Parathyroid adenoma (tissue), 2 donors: Measurements from ENCODE around the gene ZNF625.

Source experiments
- H2AFZ ChIP-seq: fragments of 300-600 bp; sonication (generic); one replicate; pipeline ENCODE4 v1.7.0; 2017; ENCODE audit warnings: antibody characterized with exemption, mild to moderate bottlenecking
- H3K27ac ChIP-seq: fragments of 300-600 bp; sonication (generic); one replicate; pipeline ENCODE4 v1.7.0; 2017
- H3K27me3 ChIP-seq: fragments of 300-600 bp; sonication (generic); one replicate; pipeline ENCODE4 v1.7.0; 2017; ENCODE audit warnings: low read length; ENCODE audit not compliant: control insufficient read depth, insufficient read depth
- H3K36me3 ChIP-seq: fragments of 300-600 bp; sonication (generic); one replicate; pipeline ENCODE4 v1.7.0; 2017; ENCODE audit warnings: low read length; ENCODE audit not compliant: control insufficient read depth, insufficient read depth
- H3K4me1 ChIP-seq: fragments of 300-600 bp; sonication (generic); one replicate; pipeline ENCODE4 v1.7.0; 2017; ENCODE audit warnings: control low read depth
- H3K4me2 ChIP-seq: fragments of 300-600 bp; sonication (generic); one replicate; pipeline ENCODE4 v1.7.0; 2017; ENCODE audit warnings: low read length
- H3K4me3 ChIP-seq: fragments of 300-600 bp; sonication (generic); one replicate; pipeline ENCODE4 v1.7.0; 2017; ENCODE audit warnings: low read depth, low read length
- H3K79me2 ChIP-seq: fragments of 300-600 bp; sonication (generic); one replicate; pipeline ENCODE4 v1.7.0; 2017; ENCODE audit warnings: control low read depth
- H3K9ac ChIP-seq: fragments of 300-600 bp; sonication (generic); one replicate; pipeline ENCODE4 v1.7.0; 2017; ENCODE audit warnings: mild to moderate bottlenecking
- H3K9me3 ChIP-seq: fragments of 300-600 bp; sonication (generic); one replicate; pipeline ENCODE4 v1.7.0; 2017; ENCODE audit warnings: low read length; ENCODE audit not compliant: control insufficient read depth
- CTCF ChIP-seq: fragments of 300-600 bp; sonication (generic); IDR thresholded peaks from one replicate; pipeline ENCODE4 v1.7.0; 2017; ENCODE audit warnings: antibody characterized with exemption, mild to moderate bottlenecking
- donor health status: primary hyperparathyroidism.

Gene ZNF625

GRCh38 chr19:12163826-12164225 is 7.3 kb upstream of the ZNF625 start:
- Histone ChIP-seq H3K9me3 (no peaks in the 10 kb centered on the region), H3K79me2 (peaks cover 35% of the 10 kb centered on the region), H3K9ac (no peak overlapping the region), H3K27me3 (no peaks in the 10 kb centered on the region), H3K27ac (peak overlapping the region; percentile 70), H2AFZ (peak overlapping the region; percentile 81), H3K36me3 (no peaks in the 10 kb centered on the region), H3K4me3 (peak overlapping the region; percentile 90), H3K4me2 (peak overlapping the region; percentile 79), H3K4me1 (peaks cover 5% of the 10 kb centered on the region)
- no peak for TF ChIP-seq CTCF

DNA sequence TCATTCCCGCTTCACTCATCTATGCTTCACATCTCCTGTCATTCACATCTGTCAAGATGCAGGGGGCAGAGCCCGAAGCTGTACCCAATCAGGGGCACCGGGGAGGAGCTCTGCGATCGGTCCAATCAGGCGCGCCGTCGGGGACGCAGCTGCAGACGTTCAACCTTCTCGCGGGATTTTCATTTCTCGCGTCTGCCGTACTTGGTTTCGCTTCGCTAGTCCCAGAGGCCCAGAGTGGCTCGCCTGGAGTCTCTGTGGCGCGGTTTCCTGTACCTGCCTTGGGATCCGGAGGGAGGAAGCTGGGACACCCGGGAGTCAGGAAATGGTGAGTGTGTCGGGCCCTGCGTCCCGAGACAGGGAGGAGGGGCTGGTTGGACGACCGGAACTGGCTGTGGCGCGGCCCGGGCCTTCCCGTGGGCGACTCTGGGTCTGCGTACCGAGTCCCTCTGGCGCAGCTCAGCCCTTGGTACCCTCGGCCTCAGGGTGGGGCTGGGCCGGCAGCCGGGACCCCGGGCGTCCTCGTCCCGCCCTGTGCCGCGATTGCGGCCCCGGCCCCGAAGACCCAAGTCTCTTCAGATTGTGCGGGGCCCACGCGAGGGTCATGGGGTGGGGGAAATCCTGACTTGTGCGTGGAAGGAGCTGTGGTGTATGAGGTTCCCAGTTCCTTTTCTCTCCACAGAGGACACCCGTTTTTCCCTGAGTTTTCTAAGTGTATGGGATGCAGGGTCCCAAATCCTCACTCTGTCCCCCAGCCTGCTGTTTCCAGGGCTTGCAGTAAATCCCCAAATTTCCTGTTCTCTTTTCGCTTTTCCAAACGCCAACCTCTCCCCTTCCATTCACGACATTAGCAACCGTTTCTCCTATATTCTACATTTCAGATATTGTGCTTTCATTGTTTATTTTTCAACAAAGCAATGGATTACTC is 6.6 kb upstream of the ZNF625 start, which contains the start of gene ZNF136:
TSS of gene ZNF136 (plus strand) at position 215 of the 925 bp plus-strand sequence. CDS start at position 323, 108 bp downstream.
- TF ChIP-seq CTCF = no peak

DNA sequence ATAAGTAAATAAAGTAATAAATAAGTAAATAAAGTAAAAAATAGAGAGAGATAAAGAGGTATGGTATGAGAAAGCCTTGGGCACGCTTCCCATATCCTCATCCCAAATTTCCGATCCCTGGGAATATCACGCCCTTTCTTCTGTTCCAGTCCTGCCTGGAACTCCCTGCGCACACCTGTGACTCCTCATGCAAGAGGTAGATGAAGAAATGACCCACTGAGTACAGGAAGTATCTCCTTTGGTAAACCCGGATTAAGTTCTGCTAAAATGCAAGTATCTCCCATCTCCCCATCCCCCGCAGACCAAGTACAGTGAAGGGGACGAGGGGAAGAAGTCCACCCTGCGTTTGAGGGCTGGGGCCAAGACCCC is 6.0 kb upstream of the ZNF625 start:
- no peak for TF ChIP-seq CTCF
- H3K27me3 ChIP-seq = no peaks in the 10 kb centered on the region
- no peaks in the 10 kb centered on the region for H3K9me3 ChIP-seq
- H3K4me1 ChIP-seq = peaks cover 5% of the 10 kb centered on the region
- H3K9ac ChIP-seq = no peak overlapping the region
- peak overlapping the region; percentile 79 for H3K4me2 ChIP-seq
- peak overlapping the region; percentile 81 for H2AFZ ChIP-seq
- no peaks in the 10 kb centered on the region for H3K36me3 ChIP-seq
- peaks cover 28% of the 10 kb centered on the region for H3K79me2 ChIP-seq
- peak overlapping the region; percentile 90 for H3K4me3 ChIP-seq
- H3K27ac ChIP-seq = peak overlapping the region; percentile 70

More for the DNA sequence above, 6.6 kb upstream of the ZNF625 start, which contains the start of gene ZNF136:
- peak within 1 kb of the TSS; percentile 70 for H3K27ac ChIP-seq
- H3K4me2 ChIP-seq = peak within 1 kb of the TSS; percentile 79
- no peaks in the 10 kb centered on the region for H3K9me3 ChIP-seq
- peaks cover 28% of the 10 kb centered on the region for H3K79me2 ChIP-seq
- H3K36me3 ChIP-seq = no peaks in the 10 kb centered on the region
- H3K27me3 ChIP-seq = no peaks in the 10 kb centered on the region
- H2AFZ ChIP-seq = peak within 1 kb of the TSS; percentile 81
- peak within 1 kb of the TSS; percentile 90 for H3K4me3 ChIP-seq
- peaks cover 5% of the 10 kb centered on the region for H3K4me1 ChIP-seq
- H3K9ac ChIP-seq = peak within 1 kb of the TSS; percentile 99

- Histone ChIP-seq H3K4me2 (no peak overlapping the region), H3K4me1 (peaks cover 9% of the 10 kb centered on the region), H3K79me2 (peaks cover 17% of the 10 kb centered on the region), H3K9me3 (no peaks in the 10 kb centered on the region), H3K4me3 (no peak overlapping the region), H3K27ac (no peak overlapping the region), H3K36me3 (no peaks in the 10 kb centered on the region), H3K9ac (no peak overlapping the region), H2AFZ (no peak overlapping the region), H3K27me3 (no peaks in the 10 kb centered on the region)
- TF ChIP-seq CTCF = no peak
These were observed 3.4 kb upstream of the ZNF625 start for GRCh38 chr19:12159773-12160414.
